ENCODE measurements around the gene DLK2.
"Not testable (repeated sequence)": the region's sequence is repeated elsewhere in the genome, so short reads cannot be mapped to it uniquely, and the experiment has no call there.

DLK2 gene

DNA sequence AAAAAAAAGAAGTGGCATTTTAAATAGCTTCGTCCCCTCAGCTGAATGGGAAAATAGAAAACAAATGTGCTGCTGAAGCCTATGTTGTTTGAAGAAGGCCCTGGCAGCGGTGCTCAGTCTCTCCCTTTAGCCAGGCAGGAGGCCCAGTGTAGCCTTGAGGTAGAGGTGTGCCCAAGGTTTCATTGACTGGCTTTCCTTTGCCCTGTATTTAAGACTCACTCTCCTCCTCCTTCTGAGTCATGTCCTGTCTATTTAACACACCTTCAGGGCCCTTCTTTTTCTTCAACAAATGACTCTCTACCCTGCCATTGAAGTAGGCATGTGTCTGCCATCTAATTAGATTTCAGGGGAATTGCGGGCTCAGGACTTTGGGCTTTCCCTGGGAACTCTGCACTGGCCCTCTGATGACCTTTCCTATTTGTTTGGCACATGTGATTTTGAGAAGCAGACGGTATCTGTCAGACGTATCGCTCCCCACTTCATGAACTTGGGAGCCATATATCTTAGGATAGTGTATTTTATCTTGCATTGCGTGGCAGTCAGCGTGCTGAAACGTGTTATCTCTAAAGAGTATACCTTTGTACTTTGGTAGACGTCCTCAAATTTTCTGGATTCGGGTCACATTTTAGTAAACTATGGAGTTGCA, 26.4 kb upstream of the DLK2 start:
- DNase-seq, result no peak

DNA sequence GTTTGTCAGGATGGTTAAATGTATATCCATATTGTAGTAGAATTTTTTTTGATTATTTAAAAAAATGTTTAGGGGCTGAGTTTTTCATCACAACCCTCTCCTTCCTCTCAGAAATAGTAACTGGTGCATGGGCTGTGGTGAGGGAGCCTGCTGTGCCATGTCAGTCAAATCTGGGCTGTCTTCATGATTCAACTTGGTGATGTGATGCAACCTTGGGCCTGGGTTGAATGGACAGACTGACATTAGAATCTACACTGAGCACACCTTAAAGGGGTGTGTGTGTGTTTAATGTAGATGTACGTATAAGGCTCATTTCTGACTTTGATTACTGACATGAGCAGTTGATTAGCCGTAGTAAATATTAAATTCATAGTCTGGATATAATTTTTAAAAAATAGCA, 25.7 kb upstream of the DLK2 start:
- DNase-seq, result no peak

DNA sequence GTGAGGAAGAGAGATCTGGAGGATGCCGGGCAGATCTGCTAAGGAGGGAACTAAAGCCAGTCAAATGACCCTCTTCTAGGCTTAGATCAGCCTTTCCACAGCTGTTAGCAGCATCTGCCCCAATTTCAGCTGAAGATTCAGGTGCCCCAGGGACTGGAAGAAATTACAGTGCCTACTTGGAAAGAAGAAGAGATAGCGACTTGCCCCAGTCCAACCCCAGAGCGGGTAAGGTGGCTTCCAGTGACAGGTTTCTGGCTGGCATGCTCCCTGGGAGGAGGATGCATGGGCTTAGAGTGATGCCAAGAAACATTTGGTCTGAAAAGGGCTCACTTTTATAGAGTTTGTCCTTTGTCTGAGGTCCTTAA, 22.6 kb upstream of the DLK2 start:
- DNase-seq, result no peak

DNA sequence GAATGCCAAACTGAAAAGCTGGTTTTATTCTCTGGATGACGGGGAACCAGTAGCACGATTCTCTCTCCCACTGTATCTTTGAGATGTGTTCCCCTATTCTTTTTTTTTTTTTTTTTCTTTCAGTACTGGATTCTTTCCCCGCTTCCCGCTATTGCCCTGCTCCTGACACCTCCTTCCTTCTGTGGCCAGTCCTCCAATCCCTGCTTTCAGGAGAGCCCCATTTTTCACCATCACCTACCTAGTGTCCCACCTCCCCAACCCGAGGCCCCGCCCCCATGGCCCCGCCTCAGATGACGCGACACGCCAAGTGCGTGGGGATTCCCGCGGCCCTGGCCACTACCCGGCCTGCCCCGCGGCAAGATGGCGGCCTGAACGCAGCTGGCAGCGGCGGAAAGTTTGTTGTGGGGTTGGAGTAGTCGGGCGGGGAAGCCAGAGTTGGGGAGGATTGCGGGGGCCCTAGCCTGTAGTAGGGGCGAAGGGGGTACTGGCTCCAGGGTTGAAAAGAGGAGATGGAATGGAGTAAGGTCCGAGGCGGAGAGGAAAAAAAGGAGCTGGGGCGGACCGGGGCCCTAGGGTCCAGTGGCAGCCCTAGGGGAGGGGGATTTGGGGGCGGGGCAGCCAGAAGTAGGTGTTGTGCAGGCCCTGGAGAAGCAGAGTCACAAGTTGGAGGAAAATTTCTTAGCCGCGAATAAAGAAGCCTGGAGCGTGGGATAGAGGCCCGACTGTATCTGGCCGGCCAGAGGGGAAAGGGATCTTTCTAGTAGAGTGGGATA, 22.1 kb upstream of the DLK2 start, which contains the start of gene TJAP1:
TJAP1 (plus strand) TSS at position 336 of the 773 bp plus-strand sequence. CDS start 21,432 bp downstream, outside the sequence.
- peak; percentile 72 for DNase-seq

DNA sequence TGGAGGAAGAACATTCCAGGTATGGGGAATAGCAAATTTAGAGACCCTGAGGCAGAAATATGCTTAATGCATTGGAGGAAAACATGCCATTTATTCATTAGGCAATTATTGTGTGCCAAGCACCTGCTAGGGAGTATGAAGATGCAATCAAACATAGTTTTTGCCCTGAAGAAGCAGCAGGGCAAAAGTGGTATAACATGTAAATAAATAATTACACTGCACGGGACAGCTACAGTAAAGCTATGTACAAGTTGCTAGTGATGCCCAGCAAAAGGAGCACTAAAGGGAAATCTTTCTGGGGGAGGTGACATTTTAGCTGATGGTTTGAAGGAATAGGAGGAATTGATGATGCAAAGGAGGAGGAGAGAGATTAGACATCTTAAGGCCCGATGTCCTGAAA, 21.4 kb upstream of the DLK2 start:
- DNase-seq, result no peak

DNA sequence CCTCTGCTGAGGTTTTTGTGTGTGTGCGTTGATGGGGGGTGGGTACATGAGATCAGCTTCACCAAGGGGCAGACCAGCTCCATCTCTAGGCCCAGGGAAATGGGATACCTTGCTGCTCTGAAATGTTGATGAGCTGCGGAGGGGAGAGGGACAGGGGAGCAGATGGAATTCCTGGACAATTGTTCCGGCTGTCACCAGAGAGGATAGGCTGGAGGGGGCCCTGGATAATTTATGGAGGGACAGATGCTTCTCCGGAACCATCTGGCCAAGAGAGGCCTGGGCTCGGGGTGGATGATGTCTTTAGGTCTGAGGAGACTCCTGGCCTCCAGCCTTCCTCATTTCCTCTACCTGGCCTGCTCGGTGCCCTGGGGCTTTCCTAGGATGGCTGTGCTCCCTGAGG, 20.2 kb upstream of the DLK2 start:
- DNase-seq, result no peak

DNA sequence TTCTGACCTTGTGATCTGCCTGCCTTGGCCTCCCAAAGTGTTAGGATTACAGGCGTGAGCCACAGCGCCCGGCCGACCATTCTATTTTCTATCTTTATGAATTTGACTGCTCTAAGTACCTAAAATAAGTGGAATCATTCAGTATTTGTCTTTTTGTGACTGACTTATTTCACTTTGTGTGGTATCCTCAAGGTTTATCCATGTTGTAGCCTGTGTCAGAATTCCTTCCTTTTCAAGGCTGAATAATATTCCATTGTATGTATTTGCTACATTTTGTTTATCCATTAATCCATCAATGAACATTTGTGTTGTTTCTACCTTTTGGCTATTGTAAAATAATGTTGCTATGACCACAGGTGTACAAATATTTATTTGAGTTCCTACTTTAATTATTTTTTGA, 17.2 kb upstream of the DLK2 start:
- DNase-seq, result no peak

DNA sequence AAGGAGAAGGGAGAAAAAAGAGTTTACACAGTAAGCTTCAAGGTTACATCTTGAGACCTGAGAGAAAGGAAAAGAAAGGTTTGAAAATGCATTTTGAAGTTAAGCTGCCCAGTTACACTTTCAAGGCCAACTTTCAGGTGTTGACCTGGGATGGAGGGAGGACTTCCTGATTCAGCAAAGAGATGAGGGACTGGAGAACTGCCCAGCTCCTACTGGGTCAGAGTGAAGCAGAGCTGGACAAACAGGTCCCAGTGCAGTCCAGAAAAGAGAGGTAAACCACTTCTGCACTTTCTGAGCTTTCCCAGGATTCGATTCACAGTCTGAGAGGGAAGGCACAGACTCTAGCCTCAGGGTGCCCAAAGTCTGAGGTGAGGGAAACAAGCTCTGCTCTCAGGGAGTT, 16.1 kb upstream of the DLK2 start:
- no peak for DNase-seq

DNA sequence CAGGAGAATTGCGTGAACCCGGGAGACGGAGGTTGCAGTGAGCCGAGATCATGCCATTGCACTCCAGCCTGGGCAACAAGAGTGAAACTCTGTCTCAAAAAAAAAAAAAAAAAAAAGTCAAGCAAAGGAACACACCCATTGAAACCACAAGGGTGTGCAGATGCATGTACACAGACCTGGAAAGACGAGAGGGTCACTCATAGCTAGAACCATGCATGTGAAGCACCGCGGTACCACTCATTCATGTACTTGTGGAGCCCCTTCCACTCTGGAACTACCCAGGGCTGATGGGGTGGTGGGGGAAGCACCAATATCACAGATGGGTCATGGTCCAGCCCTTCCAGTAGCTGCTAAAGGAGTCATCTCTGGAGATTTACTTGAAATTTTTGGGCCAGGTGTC, 14.6 kb upstream of the DLK2 start:
- DNase-seq, result no peak

DNA sequence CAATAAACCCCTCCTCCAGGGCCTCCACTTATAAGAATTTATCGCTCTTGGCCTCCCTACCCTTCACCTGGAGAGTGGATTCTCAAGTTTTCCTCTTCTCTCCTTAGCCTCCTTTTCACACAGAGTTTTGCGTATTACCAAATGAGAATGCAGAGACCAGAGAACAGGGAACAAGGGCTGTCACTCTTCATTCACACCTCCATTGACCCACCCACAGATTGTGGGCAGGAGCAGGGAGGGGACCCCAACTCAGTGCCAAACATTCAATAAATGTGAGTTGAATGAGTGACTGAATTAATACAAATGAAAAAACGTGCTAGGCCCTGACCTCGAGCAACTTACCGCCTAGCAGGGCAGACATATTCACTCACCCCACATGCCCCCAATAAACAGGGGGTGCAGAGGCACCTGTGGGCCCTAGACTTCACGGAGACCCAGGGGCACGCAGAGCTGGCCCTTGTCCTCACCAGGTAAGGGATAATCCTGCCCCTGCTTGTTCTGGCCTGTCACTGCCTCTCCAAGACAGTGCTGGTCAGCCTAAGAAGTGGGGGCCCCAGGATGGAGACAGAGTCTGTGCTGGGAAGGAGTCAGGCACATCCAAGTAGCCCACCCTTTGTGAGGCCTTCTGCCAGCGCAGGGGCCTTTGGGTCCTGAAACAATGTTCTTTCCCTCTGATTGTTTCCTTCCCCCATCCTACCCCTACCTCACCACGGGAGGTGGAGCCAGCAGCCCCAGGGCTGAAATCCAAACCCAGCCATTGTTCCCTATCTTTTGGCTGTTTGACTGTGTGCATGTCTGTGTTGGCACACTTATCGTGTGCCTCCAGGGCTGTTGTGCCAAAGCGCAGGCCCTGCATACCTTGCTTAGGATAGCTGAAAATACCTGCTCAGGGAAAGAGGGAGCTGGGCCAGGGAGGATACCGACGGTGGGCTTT, 13.7 kb upstream of the DLK2 start:
- no peak for DNase-seq

DNA sequence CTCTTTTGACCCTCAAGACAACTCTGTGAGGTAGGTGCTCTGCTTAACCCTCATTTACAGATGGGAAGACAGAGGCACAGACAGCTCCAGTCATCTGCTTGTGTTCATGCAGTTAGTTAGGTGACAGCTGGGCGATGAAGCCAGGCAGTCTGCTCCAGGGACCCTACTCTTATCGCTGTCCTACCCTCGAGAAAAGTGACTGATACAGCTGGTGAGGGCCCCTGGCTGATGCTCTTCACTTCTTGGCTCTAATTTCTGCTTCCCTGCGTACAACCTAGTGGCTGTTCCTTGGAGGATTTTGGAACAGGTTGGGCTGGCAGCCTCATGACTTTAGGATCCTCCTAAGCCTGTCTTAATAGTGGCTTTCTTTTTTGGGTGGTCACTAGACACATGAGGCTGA, 12.9 kb upstream of the DLK2 start:
- no peak for DNase-seq

DNA sequence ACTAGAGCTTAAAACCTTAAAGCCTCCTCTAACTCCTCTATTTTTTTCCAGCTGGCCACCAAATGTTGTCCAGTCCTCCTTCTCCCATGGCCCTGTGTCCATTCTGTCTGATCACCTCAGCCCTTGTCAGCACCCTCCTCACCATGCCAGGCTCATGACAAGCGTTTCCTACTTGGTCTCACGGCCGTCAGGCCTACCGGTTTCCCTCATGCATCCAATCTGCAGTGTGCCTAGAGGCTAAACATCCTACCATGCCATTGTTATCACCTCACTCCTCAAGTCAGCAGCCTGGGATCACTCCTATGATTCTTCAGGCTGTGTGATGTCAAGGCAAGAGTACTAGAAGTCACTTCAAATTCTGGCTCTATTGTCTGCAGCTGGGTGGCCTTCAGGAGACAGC, 12.4 kb upstream of the DLK2 start:
- no peak for DNase-seq

DNA sequence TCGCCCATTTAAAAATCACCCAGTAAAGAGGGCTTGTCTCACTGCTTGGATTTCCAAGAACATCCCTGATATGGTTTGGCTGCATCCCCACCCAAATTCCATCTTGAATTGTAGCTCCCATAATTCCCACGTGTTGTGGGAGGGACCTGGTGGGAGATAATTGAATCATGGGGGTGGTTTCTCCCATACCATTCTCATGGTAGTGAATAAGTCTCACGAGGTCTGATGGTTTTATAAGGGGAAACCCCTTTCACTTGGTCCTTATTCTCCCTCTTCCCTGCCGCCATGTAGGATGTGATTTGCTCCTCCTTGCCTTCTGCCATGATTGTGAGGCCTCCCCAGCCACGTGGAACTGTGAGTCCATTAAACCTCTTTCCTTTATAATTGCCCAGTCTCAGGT, 11.9 kb upstream of the DLK2 start:
- not testable (repeated sequence) for DNase-seq

DNA sequence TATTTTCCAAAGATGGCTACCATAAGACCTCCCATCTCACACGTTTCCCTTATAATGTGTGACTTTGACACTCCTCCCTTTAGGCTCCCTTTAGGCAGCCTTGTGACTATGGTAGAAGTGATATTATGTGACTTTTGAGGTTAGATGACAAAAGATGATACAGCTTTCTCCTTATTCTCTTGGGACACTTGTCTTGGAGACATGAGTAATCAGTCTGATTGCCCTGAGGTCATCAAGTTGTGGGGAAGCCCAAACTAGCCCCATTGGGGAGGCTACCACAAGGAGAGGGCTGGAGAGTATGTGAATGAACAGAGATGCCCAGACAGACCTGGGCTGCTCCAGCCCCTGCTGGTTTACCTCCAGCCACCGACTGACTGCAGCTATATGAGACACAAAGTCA, 10.6 kb upstream of the DLK2 start:
- DNase-seq, result no peak

DNA sequence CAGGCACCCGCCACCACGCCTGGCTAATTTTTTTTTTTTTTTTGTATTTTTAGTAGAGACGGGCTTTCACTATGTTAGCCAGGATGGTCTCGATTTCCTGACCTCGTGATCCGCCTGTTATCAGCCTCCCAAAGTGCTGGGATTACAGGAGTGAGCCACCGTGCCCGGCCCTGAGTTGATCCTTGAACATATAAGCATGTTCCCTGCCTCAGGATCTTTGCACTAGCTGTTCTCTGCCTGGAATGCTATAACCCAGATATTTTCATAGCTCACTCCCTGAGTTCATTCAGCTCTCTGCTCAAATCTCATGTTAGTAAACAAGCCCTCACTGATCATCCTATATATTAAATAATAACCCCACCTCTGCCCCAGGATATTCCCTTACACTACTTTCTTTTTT, 9.0 kb upstream of the DLK2 start:
- DNase-seq, result no peak

DNA sequence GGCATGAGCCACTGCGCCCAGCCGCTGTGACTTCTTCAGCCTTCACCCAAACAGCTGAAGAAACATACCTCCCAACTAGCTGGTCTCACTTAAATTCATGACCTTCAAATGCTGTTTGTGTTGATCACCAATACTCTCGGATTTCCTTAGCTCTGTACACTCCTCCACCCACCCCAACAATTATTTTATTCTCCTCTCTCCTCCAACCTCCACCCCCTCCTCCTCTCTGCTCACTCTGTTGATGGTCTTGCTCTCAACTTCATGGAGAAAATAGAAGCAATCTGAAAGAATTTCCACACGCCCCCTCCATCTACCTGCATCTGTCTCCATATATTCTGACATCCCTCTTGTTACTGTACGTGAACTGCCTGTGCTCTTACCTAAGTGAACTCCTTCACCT, 6.6 kb upstream of the DLK2 start:
- no peak for DNase-seq

DNA sequence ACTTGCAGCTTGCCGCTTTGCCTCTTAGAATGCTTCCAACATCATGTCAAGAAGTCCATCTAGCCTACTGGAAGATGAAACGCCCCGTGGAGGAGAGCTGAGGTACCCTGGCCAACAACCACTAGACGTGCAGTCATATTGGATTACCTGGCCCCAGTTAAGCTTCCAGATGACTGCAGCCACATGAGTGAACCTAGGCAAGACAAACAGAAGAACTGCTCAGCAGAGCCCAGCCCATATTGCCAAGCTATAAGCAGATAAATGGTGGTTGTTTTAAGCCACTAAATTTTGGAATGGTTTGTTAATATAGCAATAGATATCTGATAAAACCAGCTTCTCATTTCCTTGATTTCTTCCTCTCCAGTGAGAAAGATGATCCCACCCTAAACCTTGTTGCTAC, 4.7 kb upstream of the DLK2 start:
- DNase-seq, result no peak

DNA sequence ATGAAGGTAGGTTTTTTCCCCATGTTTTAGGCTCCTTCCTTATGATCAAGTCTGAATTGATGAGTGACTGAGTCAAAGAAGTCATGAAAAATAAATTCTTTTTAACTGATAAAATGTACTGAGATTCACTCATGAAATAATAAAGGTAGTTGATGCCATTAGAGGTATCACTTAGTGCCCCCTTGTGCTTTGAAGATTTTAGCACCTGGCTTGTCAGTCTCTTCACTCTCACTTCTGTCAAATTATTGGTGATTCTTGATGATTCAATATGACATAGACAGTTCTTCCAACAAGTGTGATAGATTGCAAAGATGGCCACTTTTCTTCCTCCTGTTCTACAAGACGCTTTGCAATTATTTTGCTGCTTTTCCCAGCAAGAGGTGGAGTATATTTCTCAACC, 4.2 kb upstream of the DLK2 start:
- DNase-seq, result no peak

DNA sequence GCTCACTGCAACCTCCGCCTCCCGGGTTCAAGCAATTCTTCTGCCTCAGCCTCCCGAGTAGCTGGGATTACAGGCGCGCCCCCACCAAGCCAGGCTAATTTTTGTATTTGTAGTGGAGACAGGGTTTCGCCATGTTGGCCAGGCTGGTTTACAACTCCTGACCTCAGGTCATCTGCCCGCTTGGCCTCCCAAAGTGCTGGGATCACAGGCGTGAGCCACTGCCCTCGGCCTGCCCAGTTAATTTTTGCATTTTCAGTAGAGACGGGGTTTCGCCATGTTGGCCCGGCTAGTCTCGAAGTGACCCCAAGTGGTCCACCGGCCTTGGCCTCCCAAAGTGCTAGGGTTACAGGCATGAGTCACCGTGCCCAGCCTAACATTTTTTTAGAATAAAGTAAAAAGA, 2.8 kb upstream of the DLK2 start:
- DNase-seq, result not testable (repeated sequence)

DNA sequence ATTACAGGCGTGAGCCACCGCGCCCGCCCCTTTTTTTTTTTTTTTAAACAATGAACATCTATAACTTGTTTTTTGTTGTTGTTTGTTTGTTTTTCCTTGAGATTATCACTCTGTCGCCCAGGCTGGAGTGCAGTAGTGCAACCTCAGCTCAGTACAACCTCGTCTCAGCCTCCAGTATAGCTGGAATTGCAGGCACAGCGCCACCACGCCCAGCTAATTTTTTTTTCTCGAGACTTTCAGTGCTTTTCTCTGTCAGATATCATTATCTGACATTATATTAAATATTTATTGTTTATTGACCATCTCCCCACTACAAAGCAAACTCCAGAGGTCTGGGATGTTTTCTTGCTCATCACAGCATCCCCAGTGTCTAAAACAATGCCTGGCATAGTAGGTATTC, 2.3 kb upstream of the DLK2 start:
- DNase-seq, result no peak

DNA sequence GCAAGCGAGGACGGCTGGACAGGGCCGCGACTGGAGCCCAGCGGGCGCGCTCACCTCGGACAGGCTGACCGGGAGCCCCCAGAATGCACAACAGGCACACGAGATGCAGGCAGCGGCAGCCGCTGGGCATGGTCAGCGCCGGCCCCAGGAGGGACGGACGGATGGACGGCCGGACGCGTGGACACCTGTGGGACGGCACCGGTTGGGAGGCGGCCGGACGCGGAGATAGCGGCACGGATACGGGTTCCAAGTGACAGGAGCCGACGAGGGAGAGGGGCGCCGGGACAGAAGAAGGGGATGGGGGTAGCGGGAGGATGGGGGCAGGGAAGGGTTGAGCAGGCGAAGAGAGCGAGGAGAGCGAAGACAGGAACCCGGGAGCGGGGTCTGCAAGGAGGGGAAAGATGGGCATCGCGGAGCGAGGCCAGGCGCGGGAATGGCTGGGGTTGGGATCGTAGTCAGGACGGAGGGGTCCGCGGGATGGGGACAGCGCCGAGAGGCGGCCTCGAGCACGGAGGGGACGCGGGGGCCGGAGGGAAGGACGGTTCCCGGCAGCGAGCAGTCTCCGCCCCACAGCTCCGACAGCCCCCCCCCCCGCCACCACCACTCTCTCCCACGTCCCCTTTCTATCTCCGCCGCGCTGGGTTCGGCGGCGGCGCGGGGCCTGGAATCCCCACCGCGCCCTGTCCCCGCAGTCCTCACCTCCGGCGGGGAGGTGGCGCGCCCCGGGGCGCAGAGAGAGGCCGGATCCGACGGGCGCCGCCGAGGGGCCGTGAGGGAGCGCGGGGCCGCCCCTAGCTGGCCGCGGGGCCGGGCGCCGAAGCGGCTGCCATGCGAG, 435 bp downstream of the DLK2 start:
- peak; percentile 27 for DNase-seq

DNA sequence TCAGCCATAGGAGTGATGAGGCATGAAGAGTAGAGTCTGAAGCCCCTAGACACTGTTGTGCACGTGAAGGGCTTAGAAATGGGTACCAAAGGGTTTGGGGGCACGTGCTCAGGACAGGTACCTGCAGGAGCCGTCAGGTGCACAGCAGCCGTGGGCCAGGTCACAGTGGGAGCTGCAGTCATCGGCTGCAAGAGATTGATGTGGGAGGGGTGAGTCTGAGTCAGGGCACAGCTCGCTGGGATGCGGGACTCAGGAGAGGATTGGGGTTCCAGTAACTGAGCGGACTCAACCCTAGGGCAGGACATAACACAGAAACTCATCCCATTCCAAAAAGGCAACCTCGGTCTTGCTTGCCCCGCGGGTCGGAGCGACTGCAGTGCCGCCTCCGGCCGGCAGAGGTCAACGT, 1.1 kb downstream of the DLK2 start:
- DNase-seq, result no peak

DNA sequence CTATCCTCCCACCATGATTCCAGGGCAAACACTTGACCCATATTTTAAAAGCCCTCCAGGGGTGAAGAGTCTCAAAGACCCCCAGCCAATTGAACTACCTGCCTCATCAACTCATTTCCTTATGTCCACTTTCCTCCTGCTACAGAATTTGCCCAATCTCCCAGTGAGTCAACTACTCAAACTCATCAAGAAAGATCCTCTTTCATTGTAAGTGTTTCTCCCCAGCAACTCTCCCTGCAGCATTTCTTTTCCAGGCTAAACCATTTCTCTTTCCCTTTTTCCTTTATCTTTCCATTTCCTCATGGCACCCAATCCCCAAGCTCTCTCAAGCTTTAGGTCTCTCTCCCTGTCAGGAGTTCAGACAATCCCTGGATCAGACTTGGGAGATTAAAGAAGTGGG, 1.5 kb downstream of the DLK2 start:
- DNase-seq, result no peak
